WTC11 (cell line): Measurements from ENCODE around the gene LRRC1. TPM values are rescaled to one million over a fixed set of nuclear protein-coding genes. Genes with fewer than 3 reads are reported as not detected.
A peak's percentile ranks its signal among the peaks of the same experiment; 100 is the strongest.

Experiments
- ATAC-seq: fragments of 200-7000 bp; cut with Tn5 transposase; 2 replicates; pipeline ENCODE4 v1.10.0; 2021; ENCODE audit warnings: mild to moderate bottlenecking, moderate library complexity
- CTCF ChIA-PET: fragments of 300-600 bp; sonication (Branson Sonifier 250); formaldehyde crosslinking; loops from one replicate; lab custom pipeline; 2021; ENCODE audit warnings: antibody characterized with exemption; lab: Charles Lee
- POLR2A ChIA-PET: fragments of 350-600 bp; sonication (Branson Sonifier 250); formaldehyde crosslinking; loops from one replicate; lab custom pipeline; 2021; ENCODE audit warnings: antibody characterized with exemption; lab: Charles Lee
- DNase-seq: peaks from one replicate; pipeline ENCODE4 v3.0.0; 2021; ENCODE audit warnings: low spot score
- H3K27ac Mint-ChIP-seq: 2 replicates; pipeline ENCODE4 v1.8.0; 2021; ENCODE audit warnings: mixed read lengths
- H3K27me3 Mint-ChIP-seq: 2 replicates; pipeline ENCODE4 v1.8.0; 2021; ENCODE audit warnings: low read depth, mild to moderate bottlenecking, moderate library complexity, mixed read lengths
- H3K36me3 Mint-ChIP-seq: 2 replicates; pipeline ENCODE4 v1.8.0; 2021; ENCODE audit warnings: mixed read lengths
- H3K4me1 Mint-ChIP-seq: 2 replicates; pipeline ENCODE4 v1.8.0; 2022; ENCODE audit warnings: mixed read lengths
- H3K4me3 Mint-ChIP-seq: 2 replicates; pipeline ENCODE4 v1.8.0; 2021; ENCODE audit warnings: mild to moderate bottlenecking, moderate library complexity, mixed read lengths
- H3K9me3 Mint-ChIP-seq: 2 replicates; pipeline ENCODE4 v1.8.0; 2021; ENCODE audit warnings: mixed read lengths
- ATF1 ChIP-seq: sonication (generic); formaldehyde crosslinking; IDR thresholded peaks from 2 replicates; pipeline ENCODE4 v1.8.1; 2023; ENCODE audit warnings: mild to moderate bottlenecking, moderate library complexity, missing genetic modification reagents
- ATF3 ChIP-seq: sonication (generic); formaldehyde crosslinking; conservative IDR thresholded peaks from 2 replicates; pipeline ENCODE4 v1.8.1; 2022; ENCODE audit warnings: mild to moderate bottlenecking, missing genetic modification reagents
- ATF6 ChIP-seq: sonication (generic); formaldehyde crosslinking; IDR thresholded peaks from 2 replicates; pipeline ENCODE4 v1.8.1; 2023; ENCODE audit warnings: mild to moderate bottlenecking, missing genetic modification reagents
- CDX4 ChIP-seq: fragments of 250-450 bp; sonication (Bioruptor Pico); IDR thresholded peaks from 2 replicates; pipeline ENCODE4 v1.9.0; 2021; ENCODE audit warnings: moderate library complexity, mild to moderate bottlenecking, inconsistent platforms, borderline replicate concordance
- E2F1 ChIP-seq: sonication (generic); formaldehyde crosslinking; IDR thresholded peaks from 2 replicates; pipeline ENCODE4 v1.8.0; 2022; ENCODE audit warnings: mild to moderate bottlenecking, missing genetic modification reagents
- EMX1 ChIP-seq: fragments of 250-450 bp; sonication (Bioruptor Pico); IDR thresholded peaks from 2 replicates; pipeline ENCODE4 v1.8.0; 2021; ENCODE audit warnings: mild to moderate bottlenecking
- ETV6 ChIP-seq: sonication (generic); formaldehyde crosslinking; IDR thresholded peaks from 2 replicates; pipeline ENCODE4 v1.8.1; 2022; ENCODE audit warnings: mild to moderate bottlenecking, missing genetic modification reagents
- FOXK1 ChIP-seq: sonication (generic); formaldehyde crosslinking; IDR thresholded peaks from 2 replicates; pipeline ENCODE4 v1.8.0; 2022; ENCODE audit warnings: mild to moderate bottlenecking, moderate library complexity, missing genetic modification reagents
- MLX ChIP-seq: sonication (generic); formaldehyde crosslinking; IDR thresholded peaks from 2 replicates; pipeline ENCODE4 v1.8.1; 2023; ENCODE audit warnings: mild to moderate bottlenecking, missing genetic modification reagents, moderate library complexity
- NR2C2 ChIP-seq: sonication (generic); formaldehyde crosslinking; IDR thresholded peaks from 2 replicates; pipeline ENCODE4 v1.8.0; 2022; ENCODE audit warnings: mild to moderate bottlenecking, missing genetic modification reagents
- PRDM15 ChIP-seq: sonication (generic); formaldehyde crosslinking; IDR thresholded peaks from 2 replicates; pipeline ENCODE4 v1.8.0; 2022; ENCODE audit warnings: missing genetic modification reagents
- SOX15 ChIP-seq: fragments of 250-450 bp; sonication (Bioruptor Pico); IDR thresholded peaks from 2 replicates; pipeline ENCODE4 v1.9.0; 2021; ENCODE audit warnings: mild to moderate bottlenecking
- SP1 ChIP-seq: sonication (generic); formaldehyde crosslinking; conservative IDR thresholded peaks from 2 replicates; pipeline ENCODE4 v1.8.1; 2022; ENCODE audit warnings: missing genetic modification reagents
- STAT6 ChIP-seq: sonication (generic); formaldehyde crosslinking; conservative IDR thresholded peaks from 2 replicates; pipeline ENCODE4 v1.8.1; 2023; ENCODE audit warnings: mild to moderate bottlenecking, low read depth, missing genetic modification reagents, moderate library complexity
- TCF7 ChIP-seq: sonication (generic); formaldehyde crosslinking; IDR thresholded peaks from 2 replicates; pipeline ENCODE4 v1.8.0; 2022; ENCODE audit warnings: mild to moderate bottlenecking, low read depth, missing genetic modification reagents, moderate library complexity
- TEAD1 ChIP-seq: sonication (generic); formaldehyde crosslinking; IDR thresholded peaks from 2 replicates; pipeline ENCODE4 v1.8.0; 2022; ENCODE audit warnings: mild to moderate bottlenecking, missing genetic modification reagents
- TP53 ChIP-seq: sonication (generic); formaldehyde crosslinking; IDR thresholded peaks from 2 replicates; pipeline ENCODE4 v1.8.1; 2023; ENCODE audit warnings: mild to moderate bottlenecking, missing genetic modification reagents
- ZBTB21 ChIP-seq: sonication (generic); formaldehyde crosslinking; IDR thresholded peaks from 2 replicates; pipeline ENCODE4 v1.8.1; 2023; ENCODE audit warnings: mild to moderate bottlenecking, missing genetic modification reagents, borderline replicate concordance
- ZNF219 ChIP-seq: sonication (generic); formaldehyde crosslinking; IDR thresholded peaks from 2 replicates; pipeline ENCODE4 v1.8.0; 2023; ENCODE audit warnings: missing genetic modification reagents, mild to moderate bottlenecking, borderline replicate concordance
- ZNF281 ChIP-seq: sonication (generic); formaldehyde crosslinking; IDR thresholded peaks from 2 replicates; pipeline ENCODE4 v1.8.0; 2023; ENCODE audit warnings: mild to moderate bottlenecking, missing genetic modification reagents
- ZNF423 ChIP-seq: fragments of 250-450 bp; sonication (Bioruptor Pico); IDR thresholded peaks from 2 replicates; pipeline ENCODE4 v2.1.2; 2022; ENCODE audit warnings: mild to moderate bottlenecking, moderate library complexity
- total RNA-seq: library from RNA; stranded (reverse); gene quantifications from 3 replicates; pipeline ENCODE4 v1.2.3, GENCODE V29; 2021

LRRC1 gene
- total RNA-seq, 1 experiment from 2014 or later = 12.7 TPM

GRCh38 chr6:53811746-53812145 lies 16.9 kb downstream of the LRRC1 start:
- peaks cover 4% of the 10 kb centered on the region; the same call in 1 of the 2 replicates for H3K36me3 Mint-ChIP-seq
- H3K27ac Mint-ChIP-seq = peak overlapping the region; percentile 45
- DNase-seq (no peak), ATAC-seq (peak; percentile 54)
- H3K4me1 Mint-ChIP-seq = peaks cover 66% of the 10 kb centered on the region
- no peaks in the 10 kb centered on the region for H3K9me3 Mint-ChIP-seq
- 0 out of 2 replicates have a peak, but pooled peaks have one; percentile 25 for TF ChIP-seq ETV6
- TF ChIP-seq PRDM15 (CRISPR knock-in tag) = no peak
- no peaks in the 10 kb centered on the region for H3K27me3 Mint-ChIP-seq
- POLR2A ChIA-PET = no interaction called here
- CTCF ChIA-PET = interaction anchor here (0.8 to 2.0 kb wide), 5 partner anchors 17 to 144 kb away, joined by 3 to 11 read pairs (median 4); partner anchors contain the start of gene LRRC1
- H3K4me3 Mint-ChIP-seq = no peak overlapping the region

GRCh38 chr6:53813096-53813495 lies 18.3 kb downstream of the LRRC1 start:
- no peak for ATAC-seq
- H3K4me1 Mint-ChIP-seq = peaks cover 57% of the 10 kb centered on the region

More at GRCh38 chr6:53813096-53813495, 18.3 kb downstream of the LRRC1 start:
- Mint-ChIP-seq H3K27ac (no peak overlapping the region), H3K36me3 (peaks cover 4% of the 10 kb centered on the region; the same call in 1 of the 2 replicates), H3K27me3 (no peaks in the 10 kb centered on the region), H3K4me3 (no peak overlapping the region), H3K9me3 (no peaks in the 10 kb centered on the region)
- POLR2A ChIA-PET = interaction anchor here (0.7 to 1.2 kb wide), 2 partner anchors 18 to 78 kb away, joined by 3 to 5 read pairs; partner anchors contain the start of gene LRRC1
- TF ChIP-seq SP1 (CRISPR knock-in tag) (no peak), ATF1 (CRISPR knock-in tag) (no peak), FOXK1 (CRISPR knock-in tag) (no peak), ATF3 (no peak), ZNF423 (CRISPR knock-in tag) (no peak), SOX15 (CRISPR knock-in tag) (no peak), E2F1 (CRISPR knock-in tag) (no peak), MLX (CRISPR knock-in tag) (no peak), ATF6 (CRISPR knock-in tag) (no peak), CDX4 (CRISPR knock-in tag) (no peak), ZNF281 (CRISPR knock-in tag) (no peak), ZBTB21 (CRISPR knock-in tag) (no peak), NR2C2 (CRISPR knock-in tag) (no peak), TCF7 (no peak), STAT6 (CRISPR knock-in tag) (no peak), TP53 (CRISPR knock-in tag) (no peak), ZNF219 (CRISPR knock-in tag) (no peak), TEAD1 (CRISPR knock-in tag) (no peak), EMX1 (CRISPR knock-in tag) (no peak)
- no peak for DNase-seq
- CTCF ChIA-PET = interaction anchor here (1.0 to 2.5 kb wide), 3 partner anchors 78 to 94 kb away, joined by 3 to 9 read pairs (median 3); no protein-coding TSS in a partner anchor
